Erythroblast (primary cell): ENCODE measurements around the gene FBXL15.

ENCODE experiments used
- GATA1 ChIP-seq: IDR thresholded peaks from 2 replicates; pipeline ENCODE4 v1.6.1; 2011; ENCODE audit warnings: low read depth, mild to moderate bottlenecking, control low read depth, low read length, moderate library complexity
- POLR2A ChIP-seq: IDR thresholded peaks from 2 replicates; pipeline ENCODE4 v1.6.1; 2011; ENCODE audit warnings: mild to moderate bottlenecking, low read length

GRCh38 chr10:102393411-102394078 is 27.1 kb upstream of the FBXL15 start:
- TF ChIP-seq POLR2A, result no peak
- no peak for TF ChIP-seq GATA1
